WTC11 (cell line): ENCODE data around the gene GNGT2. TPM values are rescaled to one million over a fixed set of nuclear protein-coding genes. Genes with fewer than 3 reads are reported as not detected.

ENCODE experiments used
- ATAC-seq: fragments of 200-7000 bp; cut with Tn5 transposase; 2 replicates; pipeline ENCODE4 v1.10.0; 2021; ENCODE audit warnings: mild to moderate bottlenecking, moderate library complexity
- CTCF ChIA-PET: fragments of 300-600 bp; sonication (Branson Sonifier 250); formaldehyde crosslinking; loops from one replicate; lab custom pipeline; 2021; ENCODE audit warnings: antibody characterized with exemption; lab: Charles Lee
- POLR2A ChIA-PET: fragments of 350-600 bp; sonication (Branson Sonifier 250); formaldehyde crosslinking; loops from one replicate; lab custom pipeline; 2021; ENCODE audit warnings: antibody characterized with exemption; lab: Charles Lee
- DNase-seq: peaks from one replicate; pipeline ENCODE4 v3.0.0; 2021; ENCODE audit warnings: low spot score
- H3K27ac Mint-ChIP-seq: 2 replicates; pipeline ENCODE4 v1.8.0; 2021; ENCODE audit warnings: mixed read lengths
- H3K27me3 Mint-ChIP-seq: 2 replicates; pipeline ENCODE4 v1.8.0; 2021; ENCODE audit warnings: low read depth, mild to moderate bottlenecking, moderate library complexity, mixed read lengths
- H3K36me3 Mint-ChIP-seq: 2 replicates; pipeline ENCODE4 v1.8.0; 2021; ENCODE audit warnings: mixed read lengths
- H3K4me1 Mint-ChIP-seq: 2 replicates; pipeline ENCODE4 v1.8.0; 2022; ENCODE audit warnings: mixed read lengths
- H3K4me3 Mint-ChIP-seq: 2 replicates; pipeline ENCODE4 v1.8.0; 2021; ENCODE audit warnings: mild to moderate bottlenecking, moderate library complexity, mixed read lengths
- H3K9me3 Mint-ChIP-seq: 2 replicates; pipeline ENCODE4 v1.8.0; 2021; ENCODE audit warnings: mixed read lengths
- CREB1 ChIP-seq: sonication (generic); formaldehyde crosslinking; IDR thresholded peaks from 2 replicates; pipeline ENCODE4 v1.8.0; 2023; ENCODE audit warnings: mild to moderate bottlenecking, missing genetic modification reagents
- MYBL2 ChIP-seq: sonication (generic); formaldehyde crosslinking; IDR thresholded peaks from 2 replicates; pipeline ENCODE4 v1.8.1; 2023; ENCODE audit warnings: mild to moderate bottlenecking, moderate library complexity, missing genetic modification reagents
- ZNF263 ChIP-seq: sonication (generic); formaldehyde crosslinking; IDR thresholded peaks from 2 replicates; pipeline ENCODE4 v1.8.1; 2022; ENCODE audit warnings: low read depth, mild to moderate bottlenecking, moderate library complexity, missing genetic modification reagents
- total RNA-seq: library from RNA; stranded (reverse); gene quantifications from 3 replicates; pipeline ENCODE4 v1.2.3, GENCODE V29; 2021
- TF ChIP-seq, protein P1 (sequence below): sonication (generic); formaldehyde crosslinking; IDR thresholded peaks from 2 replicates; pipeline ENCODE4 v1.8.1; 2022; ENCODE audit warnings: low read depth, missing genetic modification reagents, borderline replicate concordance
- TF ChIP-seq, protein P2 (sequence below): sonication (generic); formaldehyde crosslinking; IDR thresholded peaks from 2 replicates; pipeline ENCODE4 v1.8.0; 2022; ENCODE audit warnings: missing genetic modification reagents
- TF ChIP-seq, protein P3 (sequence below): fragments of 250-450 bp; sonication (Bioruptor Pico); IDR thresholded peaks from 2 replicates; pipeline ENCODE4 v1.9.0; 2021; ENCODE audit warnings: mild to moderate bottlenecking
- TF ChIP-seq, protein P4 (sequence below): fragments of 250-450 bp; sonication (Bioruptor Pico); conservative IDR thresholded peaks from 2 replicates; pipeline ENCODE4 v1.9.0; 2021; ENCODE audit warnings: mild to moderate bottlenecking
- TF ChIP-seq, protein P5 (sequence below): fragments of 250-450 bp; sonication (Bioruptor Pico); IDR thresholded peaks from 2 replicates; pipeline ENCODE4 v1.9.0; 2021; ENCODE audit warnings: mild to moderate bottlenecking, borderline replicate concordance
- TF ChIP-seq, protein P6 (sequence below): fragments of 200-600 bp; IDR thresholded peaks from 2 replicates; pipeline ENCODE4 v1.8.0; 2022; ENCODE audit warnings: antibody characterized with exemption

Gene GNGT2
- total RNA-seq, 1 experiment from 2014 or later = 0.70 TPM

DNA sequence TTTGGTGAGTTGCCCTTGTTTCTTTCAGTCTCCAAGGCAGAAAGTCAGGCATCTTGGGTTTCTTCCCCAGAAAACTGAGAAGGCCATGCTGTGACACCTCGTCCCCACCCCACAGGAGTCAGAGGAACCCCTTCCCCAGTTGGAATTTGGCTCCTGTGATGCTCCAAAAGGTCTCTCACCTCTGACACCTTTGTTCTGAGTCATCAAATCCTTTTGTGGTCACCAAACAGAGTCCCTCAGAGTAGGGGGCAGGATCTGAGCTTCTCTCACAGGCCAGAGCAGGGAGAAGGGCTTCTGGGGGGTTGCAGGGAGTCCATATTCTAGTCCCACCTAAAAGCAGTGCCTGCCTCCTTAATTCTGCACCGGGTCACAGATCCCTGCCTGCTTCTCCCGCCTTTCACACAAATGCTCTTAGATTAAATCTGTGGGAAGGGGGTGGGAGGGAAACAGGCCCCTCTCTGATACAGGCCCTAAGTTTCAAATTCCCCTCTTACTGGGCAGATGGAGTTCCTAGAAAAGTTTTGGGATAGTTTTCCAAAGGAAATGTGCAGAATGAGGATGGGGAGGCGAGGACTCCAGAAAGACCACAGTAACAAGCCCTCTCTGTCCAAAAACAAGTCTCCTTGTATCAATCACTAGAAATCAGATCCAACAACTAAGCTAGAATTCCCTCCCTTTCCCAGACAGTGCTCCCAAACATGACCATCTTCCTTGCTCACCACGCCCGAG is 18.9 kb upstream of the GNGT2 start (continued):
- TF ChIP-seq, protein P1, sequence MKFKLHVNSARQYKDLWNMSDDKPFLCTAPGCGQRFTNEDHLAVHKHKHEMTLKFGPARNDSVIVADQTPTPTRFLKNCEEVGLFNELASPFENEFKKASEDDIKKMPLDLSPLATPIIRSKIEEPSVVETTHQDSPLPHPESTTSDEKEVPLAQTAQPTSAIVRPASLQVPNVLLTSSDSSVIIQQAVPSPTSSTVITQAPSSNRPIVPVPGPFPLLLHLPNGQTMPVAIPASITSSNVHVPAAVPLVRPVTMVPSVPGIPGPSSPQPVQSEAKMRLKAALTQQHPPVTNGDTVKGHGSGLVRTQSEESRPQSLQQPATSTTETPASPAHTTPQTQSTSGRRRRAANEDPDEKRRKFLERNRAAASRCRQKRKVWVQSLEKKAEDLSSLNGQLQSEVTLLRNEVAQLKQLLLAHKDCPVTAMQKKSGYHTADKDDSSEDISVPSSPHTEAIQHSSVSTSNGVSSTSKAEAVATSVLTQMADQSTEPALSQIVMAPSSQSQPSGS = no peak
- TF ChIP-seq, protein P2, sequence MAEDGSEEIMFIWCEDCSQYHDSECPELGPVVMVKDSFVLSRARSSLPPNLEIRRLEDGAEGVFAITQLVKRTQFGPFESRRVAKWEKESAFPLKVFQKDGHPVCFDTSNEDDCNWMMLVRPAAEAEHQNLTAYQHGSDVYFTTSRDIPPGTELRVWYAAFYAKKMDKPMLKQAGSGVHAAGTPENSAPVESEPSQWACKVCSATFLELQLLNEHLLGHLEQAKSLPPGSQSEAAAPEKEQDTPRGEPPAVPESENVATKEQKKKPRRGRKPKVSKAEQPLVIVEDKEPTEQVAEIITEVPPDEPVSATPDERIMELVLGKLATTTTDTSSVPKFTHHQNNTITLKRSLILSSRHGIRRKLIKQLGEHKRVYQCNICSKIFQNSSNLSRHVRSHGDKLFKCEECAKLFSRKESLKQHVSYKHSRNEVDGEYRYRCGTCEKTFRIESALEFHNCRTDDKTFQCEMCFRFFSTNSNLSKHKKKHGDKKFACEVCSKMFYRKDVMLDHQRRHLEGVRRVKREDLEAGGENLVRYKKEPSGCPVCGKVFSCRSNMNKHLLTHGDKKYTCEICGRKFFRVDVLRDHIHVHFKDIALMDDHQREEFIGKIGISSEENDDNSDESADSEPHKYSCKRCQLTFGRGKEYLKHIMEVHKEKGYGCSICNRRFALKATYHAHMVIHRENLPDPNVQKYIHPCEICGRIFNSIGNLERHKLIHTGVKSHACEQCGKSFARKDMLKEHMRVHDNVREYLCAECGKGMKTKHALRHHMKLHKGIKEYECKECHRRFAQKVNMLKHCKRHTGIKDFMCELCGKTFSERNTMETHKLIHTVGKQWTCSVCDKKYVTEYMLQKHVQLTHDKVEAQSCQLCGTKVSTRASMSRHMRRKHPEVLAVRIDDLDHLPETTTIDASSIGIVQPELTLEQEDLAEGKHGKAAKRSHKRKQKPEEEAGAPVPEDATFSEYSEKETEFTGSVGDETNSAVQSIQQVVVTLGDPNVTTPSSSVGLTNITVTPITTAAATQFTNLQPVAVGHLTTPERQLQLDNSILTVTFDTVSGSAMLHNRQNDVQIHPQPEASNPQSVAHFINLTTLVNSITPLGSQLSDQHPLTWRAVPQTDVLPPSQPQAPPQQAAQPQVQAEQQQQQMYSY = no peak
- TF ChIP-seq, protein P3, sequence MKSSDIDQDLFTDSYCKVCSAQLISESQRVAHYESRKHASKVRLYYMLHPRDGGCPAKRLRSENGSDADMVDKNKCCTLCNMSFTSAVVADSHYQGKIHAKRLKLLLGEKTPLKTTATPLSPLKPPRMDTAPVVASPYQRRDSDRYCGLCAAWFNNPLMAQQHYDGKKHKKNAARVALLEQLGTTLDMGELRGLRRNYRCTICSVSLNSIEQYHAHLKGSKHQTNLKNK (CRISPR knock-in tag) = no peak
- TF ChIP-seq MYBL2 (no peak), CREB1 (CRISPR knock-in tag) (no peak), ZNF263 (no peak)
- TF ChIP-seq, protein P4, sequence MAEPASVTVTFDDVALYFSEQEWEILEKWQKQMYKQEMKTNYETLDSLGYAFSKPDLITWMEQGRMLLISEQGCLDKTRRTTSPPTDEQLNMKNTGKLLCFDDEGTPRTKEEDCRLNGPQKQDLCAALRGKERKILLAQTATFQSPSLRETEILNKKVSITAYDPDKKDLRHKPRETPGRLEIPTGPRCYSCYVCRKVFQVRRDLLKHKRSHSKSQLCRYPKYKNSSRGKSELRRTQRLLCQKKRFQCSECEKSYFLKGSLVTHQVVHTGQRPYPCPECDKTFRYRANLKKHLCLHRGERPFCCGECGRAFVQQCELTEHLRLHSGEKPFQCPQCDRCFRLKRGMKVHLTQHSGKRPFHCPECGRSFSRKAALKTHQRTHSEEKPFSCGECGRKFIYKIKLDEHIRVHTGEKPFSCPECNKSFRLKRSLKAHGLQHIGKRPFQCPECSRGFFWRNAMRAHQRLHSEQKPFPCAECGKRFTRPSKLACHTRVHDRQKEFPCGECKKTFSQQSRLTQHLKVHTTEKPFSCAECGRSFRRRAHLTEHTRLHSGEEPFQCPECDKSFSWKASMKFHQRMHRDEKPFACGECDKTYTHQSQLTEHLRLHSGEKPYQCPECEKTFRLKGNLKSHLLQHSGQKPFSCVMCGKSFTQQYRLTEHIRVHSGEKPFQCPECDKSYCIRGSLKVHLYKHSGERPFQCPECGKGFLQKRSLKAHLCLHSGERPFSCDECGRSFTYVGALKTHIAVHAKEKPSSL = no peak
- TF ChIP-seq, protein P5, sequence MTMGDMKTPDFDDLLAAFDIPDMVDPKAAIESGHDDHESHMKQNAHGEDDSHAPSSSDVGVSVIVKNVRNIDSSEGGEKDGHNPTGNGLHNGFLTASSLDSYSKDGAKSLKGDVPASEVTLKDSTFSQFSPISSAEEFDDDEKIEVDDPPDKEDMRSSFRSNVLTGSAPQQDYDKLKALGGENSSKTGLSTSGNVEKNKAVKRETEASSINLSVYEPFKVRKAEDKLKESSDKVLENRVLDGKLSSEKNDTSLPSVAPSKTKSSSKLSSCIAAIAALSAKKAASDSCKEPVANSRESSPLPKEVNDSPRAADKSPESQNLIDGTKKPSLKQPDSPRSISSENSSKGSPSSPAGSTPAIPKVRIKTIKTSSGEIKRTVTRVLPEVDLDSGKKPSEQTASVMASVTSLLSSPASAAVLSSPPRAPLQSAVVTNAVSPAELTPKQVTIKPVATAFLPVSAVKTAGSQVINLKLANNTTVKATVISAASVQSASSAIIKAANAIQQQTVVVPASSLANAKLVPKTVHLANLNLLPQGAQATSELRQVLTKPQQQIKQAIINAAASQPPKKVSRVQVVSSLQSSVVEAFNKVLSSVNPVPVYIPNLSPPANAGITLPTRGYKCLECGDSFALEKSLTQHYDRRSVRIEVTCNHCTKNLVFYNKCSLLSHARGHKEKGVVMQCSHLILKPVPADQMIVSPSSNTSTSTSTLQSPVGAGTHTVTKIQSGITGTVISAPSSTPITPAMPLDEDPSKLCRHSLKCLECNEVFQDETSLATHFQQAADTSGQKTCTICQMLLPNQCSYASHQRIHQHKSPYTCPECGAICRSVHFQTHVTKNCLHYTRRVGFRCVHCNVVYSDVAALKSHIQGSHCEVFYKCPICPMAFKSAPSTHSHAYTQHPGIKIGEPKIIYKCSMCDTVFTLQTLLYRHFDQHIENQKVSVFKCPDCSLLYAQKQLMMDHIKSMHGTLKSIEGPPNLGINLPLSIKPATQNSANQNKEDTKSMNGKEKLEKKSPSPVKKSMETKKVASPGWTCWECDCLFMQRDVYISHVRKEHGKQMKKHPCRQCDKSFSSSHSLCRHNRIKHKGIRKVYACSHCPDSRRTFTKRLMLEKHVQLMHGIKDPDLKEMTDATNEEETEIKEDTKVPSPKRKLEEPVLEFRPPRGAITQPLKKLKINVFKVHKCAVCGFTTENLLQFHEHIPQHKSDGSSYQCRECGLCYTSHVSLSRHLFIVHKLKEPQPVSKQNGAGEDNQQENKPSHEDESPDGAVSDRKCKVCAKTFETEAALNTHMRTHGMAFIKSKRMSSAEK (CRISPR knock-in tag) = no peak

DNA sequence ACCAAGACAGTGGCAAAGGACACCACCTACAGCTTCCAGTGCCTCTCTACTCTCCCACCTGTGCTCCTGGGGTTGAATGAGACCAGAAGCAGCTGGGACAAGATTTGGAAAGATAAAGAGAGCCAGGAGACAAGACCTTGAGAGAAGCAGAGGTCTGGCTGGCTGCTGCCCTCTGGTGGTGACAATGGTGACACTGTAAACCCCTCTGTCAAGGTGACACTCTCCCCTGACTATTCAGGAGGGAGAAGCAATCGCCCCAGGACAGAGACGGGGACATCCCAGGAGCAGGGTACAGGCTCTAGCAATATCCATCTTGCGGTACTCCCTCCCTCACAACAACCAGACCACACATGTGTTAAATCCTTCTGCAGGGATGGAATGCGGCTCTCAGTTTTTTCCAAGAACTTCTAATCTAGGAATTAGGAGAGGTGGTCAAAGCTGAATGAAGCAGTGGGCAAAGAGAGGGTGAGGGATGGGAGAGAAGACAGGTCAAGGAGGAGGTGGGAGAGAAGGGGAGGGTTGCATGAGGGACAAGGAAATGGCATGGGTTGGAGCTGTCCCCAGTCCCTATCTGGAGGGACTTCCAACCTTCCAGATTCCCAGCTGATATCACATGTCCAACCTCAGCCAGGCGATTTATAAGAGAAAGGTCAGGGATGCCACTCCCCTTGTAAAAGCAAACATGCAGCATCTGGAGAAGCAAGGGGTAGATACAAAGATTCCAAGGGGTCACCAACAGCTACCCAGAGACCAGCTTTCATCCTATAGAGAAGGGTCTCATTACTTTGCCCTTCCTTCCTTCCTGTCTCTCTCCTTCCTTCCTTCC is 17.3 kb upstream of the GNGT2 start:
- DNase-seq = peak; percentile 89
- Mint-ChIP-seq H3K4me1 (peaks cover 28% of the 10 kb centered on the region), H3K9me3 (no peaks in the 10 kb centered on the region), H3K36me3 (no peaks in the 10 kb centered on the region)
- TF ChIP-seq, protein P1 = no peak
- TF ChIP-seq, protein P6, sequence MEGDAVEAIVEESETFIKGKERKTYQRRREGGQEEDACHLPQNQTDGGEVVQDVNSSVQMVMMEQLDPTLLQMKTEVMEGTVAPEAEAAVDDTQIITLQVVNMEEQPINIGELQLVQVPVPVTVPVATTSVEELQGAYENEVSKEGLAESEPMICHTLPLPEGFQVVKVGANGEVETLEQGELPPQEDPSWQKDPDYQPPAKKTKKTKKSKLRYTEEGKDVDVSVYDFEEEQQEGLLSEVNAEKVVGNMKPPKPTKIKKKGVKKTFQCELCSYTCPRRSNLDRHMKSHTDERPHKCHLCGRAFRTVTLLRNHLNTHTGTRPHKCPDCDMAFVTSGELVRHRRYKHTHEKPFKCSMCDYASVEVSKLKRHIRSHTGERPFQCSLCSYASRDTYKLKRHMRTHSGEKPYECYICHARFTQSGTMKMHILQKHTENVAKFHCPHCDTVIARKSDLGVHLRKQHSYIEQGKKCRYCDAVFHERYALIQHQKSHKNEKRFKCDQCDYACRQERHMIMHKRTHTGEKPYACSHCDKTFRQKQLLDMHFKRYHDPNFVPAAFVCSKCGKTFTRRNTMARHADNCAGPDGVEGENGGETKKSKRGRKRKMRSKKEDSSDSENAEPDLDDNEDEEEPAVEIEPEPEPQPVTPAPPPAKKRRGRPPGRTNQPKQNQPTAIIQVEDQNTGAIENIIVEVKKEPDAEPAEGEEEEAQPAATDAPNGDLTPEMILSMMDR = peak; percentile 70
- TF ChIP-seq, all 79 proteins: peak for 1
- ChIA-PET POLR2A (interaction anchor here (0.8 kb wide), 1 partner anchor 9 kb away, joined by 3 read pairs; no protein-coding TSS in a partner anchor), CTCF (interaction anchor here (0.6 to 5.1 kb wide), 22 partner anchors 9 to 343 kb away, joined by 3 to 30 read pairs (median 4); partner anchors contain the start of gene ABI3)
- Mint-ChIP-seq H3K4me3 (no peak overlapping the region), H3K27me3 (peaks cover 95% of the 10 kb centered on the region), H3K27ac (no peak overlapping the region)
- ATAC-seq = peak; percentile 38
